GM18511 (cell line): ENCODE data around the gene INSYN1.
"Not testable (repeated sequence)": the region's sequence is repeated elsewhere in the genome, so short reads cannot be mapped to it uniquely, and the experiment has no call there.

Experiments
- ATAC-seq: cut with Tn5 transposase; IDR thresholded peaks from one replicate; pipeline ENCODE4 v1.9.1; 2021; ENCODE audit warnings: mild to moderate bottlenecking, moderate library complexity; ENCODE audit not compliant: unreplicated experiment

Gene INSYN1, protein sequence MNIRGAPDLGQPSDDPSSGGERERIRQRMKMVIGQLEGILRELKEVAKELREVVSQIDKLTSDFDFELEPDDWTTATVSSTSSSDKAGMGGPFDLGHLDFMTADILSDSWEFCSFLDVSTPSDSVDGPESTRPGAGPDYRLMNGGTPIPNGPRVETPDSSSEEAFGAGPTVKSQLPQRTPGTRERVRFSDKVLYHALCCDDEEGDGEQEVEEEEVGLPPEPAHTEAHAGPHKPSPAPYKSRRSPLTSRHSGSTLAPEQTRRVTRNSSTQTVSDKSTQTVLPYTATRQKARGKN

DNA sequence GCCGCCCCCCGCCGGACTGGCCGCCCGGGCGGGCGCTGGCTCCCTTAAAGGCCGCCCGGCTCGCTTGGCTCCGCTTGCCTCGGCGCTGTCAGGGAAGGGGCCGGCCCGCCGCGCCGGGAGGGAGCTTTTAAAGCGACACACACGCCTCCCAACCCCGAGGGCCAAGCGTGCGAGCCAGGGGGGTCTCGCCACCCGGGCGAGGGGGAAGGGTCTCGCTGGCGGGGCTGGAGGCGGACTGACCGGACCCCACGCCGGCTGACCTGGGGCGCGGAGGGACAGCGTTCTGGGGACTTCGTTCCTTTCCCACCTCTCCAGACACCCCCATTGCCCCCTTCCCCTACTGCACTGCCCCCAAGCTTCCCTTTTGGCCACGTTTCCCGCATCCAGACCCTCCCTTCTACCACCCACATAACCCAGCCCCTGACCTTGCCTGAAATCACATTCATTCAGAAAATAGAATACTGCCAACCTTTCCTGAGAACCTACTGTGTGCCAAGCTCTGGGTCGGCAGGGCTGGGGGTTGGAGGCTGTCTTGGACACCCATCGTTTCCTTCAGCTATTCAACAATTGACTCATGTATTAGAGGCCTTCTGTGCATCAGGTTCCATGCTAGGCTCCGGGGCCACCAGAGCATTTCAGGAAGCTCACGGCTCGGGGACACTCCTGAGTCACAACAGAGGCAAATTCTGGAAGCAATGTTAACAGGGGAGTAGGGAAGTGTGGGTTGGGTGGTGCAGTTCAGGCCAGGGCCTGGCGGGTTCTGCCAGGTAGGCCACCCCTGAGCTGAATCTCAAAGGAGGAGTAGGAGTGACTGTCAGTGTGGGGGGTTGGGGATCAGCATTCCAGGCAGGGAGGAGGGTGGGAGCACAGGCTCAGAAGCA lies at the start of gene INSYN1:
Gene INSYN1 (minus strand): TSS at position 102 of the 881 bp plus-strand sequence. CDS start 2,221 bp downstream, outside the sequence.
- ATAC-seq: no peak

DNA sequence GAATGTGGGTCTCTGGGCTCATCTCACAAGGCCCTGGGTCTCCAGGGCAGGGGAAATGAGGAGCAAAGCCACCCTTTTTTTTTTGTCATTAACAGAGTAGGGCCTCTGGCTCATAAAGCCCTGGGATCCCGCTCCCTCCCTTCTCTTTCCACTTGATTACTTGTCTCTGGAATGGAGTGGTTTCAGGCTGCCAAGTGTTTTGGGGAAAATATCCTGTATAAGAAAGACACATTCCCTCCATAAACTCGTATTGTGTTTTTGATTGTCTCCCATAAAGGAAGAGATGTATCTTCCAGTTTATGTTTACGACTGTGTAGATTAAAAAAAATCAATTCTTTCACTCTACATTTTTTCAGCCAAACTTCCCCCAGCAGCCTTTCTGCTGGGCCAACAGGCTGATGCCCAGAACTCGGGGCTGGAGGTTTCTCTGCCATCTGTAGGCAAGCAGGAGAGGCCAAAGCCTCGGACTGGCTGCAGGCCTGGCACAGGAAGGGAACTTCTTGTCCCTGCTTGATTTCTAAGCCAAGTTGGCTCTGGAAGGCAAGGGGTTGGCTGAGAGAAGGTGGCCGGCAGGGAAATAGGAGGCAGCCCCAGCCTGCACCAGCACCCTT lies 49.4 kb upstream of the INSYN1 start:
- no peak for ATAC-seq

DNA sequence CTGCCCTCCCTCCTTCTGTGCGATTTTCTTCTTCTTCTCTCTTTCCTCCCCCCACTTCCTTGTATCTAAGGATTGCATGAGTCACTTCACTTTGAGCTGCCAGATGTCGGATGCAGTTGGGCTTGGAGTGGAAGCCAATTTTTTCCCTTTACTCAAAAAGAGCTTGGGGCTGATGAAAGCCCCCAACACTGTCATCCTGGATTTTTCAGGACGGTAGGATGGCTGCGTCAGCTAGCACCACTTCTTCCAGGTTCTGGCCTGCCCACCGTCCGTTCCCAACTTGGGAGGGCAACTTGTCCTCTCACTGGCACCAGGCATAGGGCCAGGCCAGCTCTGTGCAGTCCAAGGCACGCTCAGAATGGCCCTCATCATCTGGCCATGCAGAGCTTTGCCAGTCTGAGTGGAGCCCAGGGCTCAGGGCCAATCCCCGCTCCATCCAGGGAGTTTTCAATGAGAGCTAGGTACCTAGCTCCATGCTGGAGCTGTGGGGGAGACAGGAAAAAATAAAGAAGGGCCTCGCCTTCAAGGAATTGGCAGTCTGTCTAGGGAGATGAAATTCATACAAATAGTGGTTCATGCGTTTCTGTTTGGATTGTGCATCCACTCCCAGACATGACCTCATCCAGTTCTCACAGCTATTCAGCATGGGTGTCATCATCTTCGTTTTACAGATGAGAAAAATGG lies 47.7 kb upstream of the INSYN1 start:
- no peak for ATAC-seq

DNA sequence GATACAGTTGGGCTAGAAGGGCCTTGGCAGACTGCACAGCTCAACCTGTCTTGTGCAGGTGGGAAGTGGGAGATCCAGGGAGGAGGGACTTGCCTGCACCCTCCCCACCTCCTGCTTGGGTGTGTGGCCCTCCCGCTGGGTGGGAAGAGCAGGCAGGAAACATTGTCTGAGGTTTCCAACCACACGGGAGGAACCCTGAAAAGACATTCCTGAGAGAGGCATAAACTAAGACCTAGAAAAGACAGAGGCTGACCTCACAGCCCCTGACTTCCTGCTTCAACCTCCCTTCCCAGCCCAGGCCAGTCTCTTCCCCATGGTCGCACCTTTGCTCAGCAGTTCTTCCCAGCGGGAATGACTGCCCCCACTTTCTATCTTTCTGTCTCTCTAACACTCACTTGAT lies 46.3 kb upstream of the INSYN1 start:
- ATAC-seq: no peak

DNA sequence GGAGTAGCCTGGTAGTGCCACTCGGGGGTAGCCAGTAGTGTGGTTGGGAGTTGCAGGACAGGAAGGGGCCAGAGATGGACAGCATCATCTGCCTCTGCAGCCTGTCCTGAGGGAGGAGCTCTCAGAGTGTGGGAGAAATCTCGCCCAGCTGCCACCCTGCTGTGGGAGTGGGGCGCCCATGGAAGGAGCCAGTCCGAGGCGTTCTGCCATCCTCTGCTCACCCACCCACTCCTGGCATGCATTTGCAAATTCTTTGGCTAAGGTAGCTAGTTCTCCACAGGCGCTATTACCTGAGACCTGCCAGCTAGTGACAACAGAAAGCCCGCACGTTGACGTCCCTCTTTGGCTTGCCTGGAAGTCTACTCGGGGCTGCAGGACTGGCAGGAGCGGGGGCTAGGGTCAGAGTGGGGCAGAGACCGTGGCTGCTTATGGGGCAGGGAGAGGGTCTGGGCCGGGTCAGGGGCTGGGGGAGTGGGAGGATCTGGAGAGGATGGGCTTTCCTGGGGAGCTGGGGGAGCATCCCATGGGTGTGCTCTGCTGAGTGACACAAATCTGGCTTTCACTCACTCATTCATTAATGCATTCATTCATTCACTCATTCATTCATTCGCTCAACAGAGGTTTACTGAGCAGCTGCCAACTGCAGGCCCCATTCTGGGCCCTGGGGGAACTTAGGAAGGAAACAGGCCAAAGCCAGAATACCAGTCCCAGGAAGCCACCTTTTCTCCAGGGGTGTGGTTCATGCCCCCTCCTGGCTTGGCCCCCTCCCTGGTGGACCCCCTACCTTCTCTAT lies 44.4 kb upstream of the INSYN1 start:
- ATAC-seq: no peak

DNA sequence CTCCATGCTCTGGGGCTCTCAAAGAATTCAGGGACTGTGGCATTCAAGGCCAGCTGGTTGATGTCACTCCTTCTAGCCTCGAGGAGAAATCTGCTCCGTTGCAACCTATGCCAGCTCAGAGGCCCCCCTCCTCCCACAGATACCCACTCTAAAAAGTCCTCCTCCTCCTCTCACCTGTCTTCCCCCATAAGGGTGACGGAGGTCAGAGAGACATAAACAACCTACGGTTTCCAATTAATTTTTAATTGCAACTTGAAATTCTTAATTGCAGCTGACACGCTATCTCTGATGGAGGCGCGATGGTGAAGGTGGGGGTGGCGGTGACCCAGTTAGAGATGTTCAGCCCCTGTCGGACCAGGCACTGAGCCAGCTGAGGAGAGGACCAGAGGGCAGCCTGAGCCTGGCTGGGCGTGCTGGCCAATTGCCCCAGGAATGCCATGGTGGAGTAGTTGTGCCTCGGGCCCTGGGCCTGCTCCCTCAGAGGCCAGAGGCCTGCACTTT lies 43.2 kb upstream of the INSYN1 start:
- no peak for ATAC-seq

DNA sequence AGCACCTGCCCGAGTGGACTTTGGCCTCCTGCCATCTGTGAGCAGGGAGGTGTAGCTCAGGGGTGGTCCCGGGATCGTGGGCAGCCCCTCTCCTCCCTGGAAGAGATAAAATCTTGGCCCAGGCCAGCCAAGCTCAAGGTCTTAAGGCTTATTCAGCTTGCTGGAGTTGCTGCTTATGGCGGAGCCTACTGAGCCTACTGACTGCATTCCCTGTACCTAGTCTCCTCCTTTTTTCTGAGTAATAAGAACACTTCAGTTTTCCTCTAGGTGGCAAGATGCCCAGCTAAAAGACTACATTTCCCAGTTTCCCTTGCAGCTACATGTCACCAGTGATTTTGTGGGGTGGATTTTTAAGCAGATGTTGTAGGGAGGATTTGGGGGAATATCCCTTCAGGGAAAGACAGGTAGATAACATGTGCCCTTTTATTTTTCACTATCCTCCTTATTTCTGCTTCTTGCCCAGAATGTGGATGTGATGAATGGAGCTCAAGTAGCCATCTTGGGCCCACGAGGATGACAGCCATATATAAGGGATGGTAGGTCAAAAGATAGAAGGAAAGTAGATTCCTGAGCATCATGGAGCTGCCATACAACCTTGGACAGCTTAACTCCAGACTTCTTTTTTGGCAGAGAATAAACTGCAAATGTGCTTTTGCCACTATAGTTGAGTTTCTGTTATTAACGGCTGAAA lies 41.4 kb upstream of the INSYN1 start:
- ATAC-seq: no peak

DNA sequence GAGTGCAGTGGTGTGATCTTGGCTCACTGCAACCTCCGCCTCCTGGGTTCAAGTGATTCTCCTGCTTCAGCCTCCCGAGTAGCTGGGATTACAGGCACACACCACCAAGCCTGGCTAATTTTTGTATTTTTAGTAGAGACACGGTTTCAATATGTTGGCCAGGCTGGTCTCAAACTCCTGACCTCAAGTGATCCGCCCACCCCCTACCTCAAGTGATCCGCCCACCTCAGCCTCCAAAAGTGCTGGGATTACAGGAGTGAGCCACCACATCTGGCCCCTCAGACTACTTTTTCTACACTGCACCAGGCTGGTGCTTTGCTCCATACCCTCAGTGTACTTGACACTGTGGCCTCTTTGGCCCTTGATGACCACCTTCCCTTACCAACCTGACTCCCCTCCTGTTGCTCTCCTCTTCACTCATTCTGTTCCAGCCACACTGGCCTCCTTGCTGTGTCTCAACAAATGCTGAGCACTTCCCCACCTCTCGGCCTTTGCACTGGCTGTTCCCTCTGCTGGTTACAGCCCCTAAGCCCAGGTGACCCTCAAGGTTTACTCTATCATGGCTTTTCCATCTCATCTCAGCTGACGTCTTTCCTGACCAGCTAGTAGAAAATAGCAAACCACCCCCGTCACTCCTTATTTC lies 39.9 kb upstream of the INSYN1 start:
- ATAC-seq: not testable (repeated sequence)

DNA sequence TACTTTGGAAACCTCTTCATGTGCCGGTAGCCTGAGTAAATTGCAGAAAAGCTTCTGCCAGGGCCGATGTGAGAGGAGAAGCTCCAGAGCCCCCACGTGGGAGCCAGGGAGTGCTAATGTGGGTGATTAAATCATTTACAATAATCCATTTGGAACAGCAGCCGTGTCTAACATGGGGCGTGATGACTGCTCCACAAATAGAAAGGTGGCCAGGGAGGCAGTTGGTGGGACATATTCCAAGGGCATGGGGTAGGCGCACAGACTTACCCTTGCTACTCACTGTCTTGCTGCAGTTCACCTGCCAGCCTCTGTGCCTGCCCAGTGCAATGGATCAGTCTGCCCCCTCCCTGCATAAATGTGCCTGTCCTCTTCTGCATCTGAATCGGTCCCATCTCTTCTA lies 39.3 kb upstream of the INSYN1 start:
- ATAC-seq: no peak

DNA sequence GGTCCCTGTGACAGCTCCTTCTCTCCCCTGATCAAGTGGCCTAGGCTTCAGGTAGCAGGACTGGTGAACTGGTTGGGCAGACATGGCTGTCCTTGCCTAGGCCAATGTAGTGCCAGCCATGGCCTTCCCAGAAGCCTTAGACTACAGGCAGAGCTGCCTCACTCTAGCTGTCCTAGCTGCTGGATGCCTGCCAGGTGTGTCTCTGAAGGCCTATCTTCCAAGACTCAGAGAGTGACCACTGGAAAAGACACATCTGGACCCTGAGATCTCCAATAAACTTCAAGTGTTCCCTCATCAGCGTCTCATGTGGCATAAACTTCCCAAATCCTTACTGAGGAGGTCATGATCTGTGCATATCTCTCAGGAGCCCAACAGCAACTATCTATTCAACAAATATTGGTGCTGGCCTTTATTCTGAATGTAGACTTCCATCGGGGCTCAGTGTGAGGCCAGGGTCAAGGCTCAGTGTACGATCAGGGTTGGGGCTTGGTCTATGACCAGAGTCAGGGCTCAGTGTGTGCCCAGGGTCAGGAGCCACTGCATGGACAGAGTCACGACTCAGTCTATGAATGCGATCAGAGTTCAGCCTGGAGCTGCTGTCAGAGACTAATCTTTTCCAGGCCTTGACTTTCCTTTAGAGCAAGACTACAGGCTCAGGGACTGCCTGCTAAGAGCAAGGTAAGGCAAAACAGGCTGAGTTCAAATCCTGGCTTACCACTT lies 36.5 kb upstream of the INSYN1 start:
- ATAC-seq: no peak

DNA sequence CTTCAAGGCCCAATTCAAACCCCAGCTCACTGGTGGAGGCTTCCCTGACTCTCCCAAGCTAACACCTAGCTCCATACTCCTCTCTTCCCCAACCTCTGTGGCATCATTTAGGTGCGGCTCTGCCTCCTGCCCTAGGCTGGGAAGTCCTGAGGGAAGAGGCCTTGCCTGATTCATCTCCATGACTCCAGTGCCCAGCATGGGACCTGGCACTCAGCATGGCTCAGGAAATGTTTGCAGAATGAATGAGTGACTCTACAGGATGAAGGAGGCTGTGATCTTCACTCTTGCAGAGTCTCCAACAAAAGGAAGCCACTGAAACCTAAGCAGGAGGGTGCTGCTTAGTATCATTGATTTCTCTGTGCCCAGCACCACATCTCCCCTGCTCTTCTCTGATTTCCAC lies 34.5 kb upstream of the INSYN1 start:
- no peak for ATAC-seq

DNA sequence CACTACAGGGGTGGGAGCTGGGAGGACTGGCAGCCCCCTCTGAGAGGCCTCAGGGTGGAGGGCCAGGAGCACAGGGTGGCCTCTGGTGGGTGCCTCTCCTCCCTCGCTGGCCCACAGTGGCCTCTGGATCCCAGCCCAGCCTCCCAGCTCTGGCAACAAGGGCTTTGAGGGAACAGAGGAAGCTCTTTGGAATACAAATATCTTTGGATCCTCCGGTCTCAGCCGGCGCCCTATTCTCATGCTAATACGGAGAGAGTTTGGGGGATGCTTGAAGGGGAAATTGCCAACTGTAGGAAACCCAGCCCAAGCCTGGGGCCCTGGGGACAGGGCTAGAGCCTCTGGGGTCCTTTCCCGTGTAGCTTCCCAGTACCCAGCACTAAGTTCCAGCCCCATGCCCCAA lies 33.4 kb upstream of the INSYN1 start:
- no peak for ATAC-seq

DNA sequence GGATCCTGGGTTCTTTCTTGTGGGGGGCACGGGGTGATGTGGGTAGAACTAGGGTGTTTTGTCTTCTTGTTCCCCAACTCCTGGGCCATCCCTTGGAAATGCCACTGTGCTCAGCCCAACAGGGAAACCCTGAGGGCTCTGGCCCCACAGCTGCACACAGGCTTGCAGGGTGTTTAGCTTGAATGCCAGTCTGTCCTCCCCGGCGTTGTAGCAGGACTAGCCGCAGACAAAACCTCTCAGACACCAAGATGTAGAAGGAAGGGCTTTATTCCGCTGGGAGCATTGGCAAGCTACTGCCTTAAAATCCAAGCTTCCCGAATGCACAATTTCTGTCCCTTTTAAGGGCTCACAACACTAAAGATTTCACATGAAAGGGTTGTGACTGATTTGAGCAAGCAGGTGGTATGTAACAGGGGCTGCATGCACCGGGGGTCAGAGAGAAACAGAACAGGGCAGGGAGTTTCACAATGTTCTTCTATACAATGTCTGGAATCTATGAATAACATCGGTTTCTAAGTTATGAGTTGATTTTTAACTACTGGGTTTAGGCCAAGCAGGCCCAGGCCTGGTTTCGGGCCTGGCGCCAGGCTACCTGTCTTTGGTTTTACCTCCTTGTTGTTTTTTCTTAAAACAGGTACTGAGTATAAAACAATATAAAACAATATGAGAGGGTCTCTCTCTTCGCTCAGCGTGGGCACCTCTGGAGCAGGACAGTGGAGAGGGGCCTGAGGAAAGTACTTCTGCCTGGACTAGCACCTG lies 32.3 kb upstream of the INSYN1 start:
- ATAC-seq: not testable (repeated sequence)

DNA sequence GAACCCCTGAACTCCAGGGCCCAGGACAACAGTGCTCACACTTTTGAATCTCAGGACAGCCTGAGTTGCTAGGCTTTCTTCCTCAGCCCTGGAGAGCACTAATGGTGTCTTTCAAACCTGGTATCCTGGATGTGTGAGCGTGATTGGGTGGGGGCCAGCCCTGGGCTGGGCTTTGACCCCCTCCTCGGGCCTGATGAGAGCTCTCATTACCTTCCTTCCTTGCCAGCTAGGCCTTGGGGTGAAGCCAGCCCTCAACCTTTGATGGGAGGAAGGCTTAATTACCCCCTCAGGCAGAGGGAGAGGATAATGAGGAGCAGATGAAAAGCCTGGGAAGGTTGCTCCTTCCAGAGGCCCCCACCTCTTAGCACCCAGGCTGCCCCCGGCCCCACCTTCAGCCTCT lies 31.1 kb upstream of the INSYN1 start:
- ATAC-seq: no peak

DNA sequence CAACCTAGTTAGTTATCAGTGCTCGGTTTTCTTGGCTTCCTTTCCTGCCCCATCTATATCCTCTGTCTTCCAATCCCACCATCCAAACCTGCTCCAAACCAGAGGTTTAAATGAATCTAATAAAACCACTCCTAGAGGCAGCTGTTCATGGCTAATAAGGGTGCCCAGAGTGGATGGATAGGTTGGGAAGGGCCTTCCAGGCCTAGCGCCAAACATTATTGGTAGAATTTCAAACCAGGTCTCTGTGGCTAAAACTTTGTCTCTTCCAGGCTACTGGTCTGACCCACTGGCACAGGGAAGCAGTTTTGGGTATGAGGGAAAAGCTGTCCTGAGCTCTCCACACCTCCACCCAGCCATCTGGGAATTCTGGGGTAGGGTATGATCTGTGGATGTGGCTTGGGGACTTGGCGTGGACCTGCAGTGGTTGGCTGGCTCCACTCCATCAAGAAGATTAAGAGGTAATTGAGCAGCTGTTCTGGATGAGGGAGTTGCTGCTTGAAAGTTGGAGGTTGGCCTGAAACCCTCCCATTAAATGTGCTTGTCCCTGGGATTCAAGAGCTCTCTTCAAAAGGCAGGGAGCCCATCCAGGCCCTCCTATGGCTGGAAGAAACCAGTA lies 29.3 kb upstream of the INSYN1 start:
- no peak for ATAC-seq

DNA sequence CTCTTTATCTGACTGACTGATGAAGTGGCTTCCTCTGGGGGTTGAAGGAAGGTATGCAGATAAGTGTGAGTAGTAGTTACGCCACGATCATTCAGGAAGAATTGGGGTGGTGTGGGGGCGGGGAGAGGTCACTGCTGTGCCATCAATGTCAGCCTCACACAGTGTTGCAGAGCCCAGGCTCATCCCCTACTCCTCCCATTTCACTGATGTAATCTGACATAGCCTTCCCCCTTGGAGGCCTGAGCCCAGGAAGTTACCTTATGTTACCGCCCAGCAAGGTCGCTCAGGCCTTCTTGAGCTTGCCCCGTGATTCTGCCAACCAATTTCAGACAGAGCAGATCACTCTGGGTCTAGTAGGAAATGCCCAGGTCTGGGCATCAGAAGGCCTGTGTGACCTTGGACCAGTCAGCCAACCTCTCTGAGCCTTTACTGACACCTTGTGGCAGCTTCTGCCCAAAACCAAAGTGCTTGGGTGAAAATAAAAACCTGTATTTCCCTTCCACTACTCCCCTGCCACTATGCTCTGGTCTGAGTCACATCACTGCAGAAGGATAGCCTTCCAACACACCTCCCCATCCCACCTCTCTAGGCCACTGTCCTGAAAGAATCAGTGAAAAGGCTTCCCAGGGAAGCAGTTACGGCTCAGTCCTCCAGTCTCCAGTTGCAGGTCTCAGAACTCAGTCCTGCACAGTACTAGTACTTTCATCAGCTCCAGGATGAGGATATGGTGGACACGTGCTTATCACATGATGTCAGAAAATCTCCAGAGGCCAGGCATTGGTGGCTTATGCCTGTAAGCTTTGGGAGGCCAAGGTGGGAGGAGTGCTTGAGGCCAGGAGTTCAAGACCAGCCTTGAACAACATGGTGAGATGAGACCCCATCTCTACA lies 28.1 kb upstream of the INSYN1 start:
- no peak for ATAC-seq
